Stomach (tissue), 4 donors: Measurements from ENCODE around the gene SLC16A1.

Source experiments
- CTCF ChIP-seq, 7 experiments: fragments of 450-650 bp in 4 of 7; fragments of 200-600 bp in 3 of 7; sonication (generic) in 3 of 7; IDR thresholded peaks; one replicate each; pipeline ENCODE4 v1.5.1; 2016 to 2019; ENCODE audit warnings: antibody characterized with exemption in 7 of 7, control low read depth in 2 of 7, mild to moderate bottlenecking in 1 of 7
- POLR2AphosphoS5 ChIP-seq, 3 donors: sonication (generic); formaldehyde crosslinking; IDR thresholded peaks; one replicate each; pipeline ENCODE4 v1.6.1; 2016; ENCODE audit warnings: antibody characterized with exemption in 3 of 3

- TF ChIP-seq POLR2AphosphoS5 (IDR thresholded peaks at IDR 0.05) (no peak), CTCF (IDR thresholded peaks at IDR 0.05) (no peak)
Observed at GRCh38 chr1:112937495-112937894, 18.5 kb downstream of the SLC16A1 start.
